HG03432 (cell line): ENCODE results near the gene NCBP2.
A peak's percentile ranks its signal among the peaks of the same experiment; 100 is the strongest.
"Not testable (repeated sequence)": the region's sequence is repeated elsewhere in the genome, so short reads cannot be mapped to it uniquely, and the experiment has no call there.

Experiments used
- ATAC-seq: cut with Tn5 transposase; IDR thresholded peaks from one replicate; pipeline ENCODE4 v1.9.1; 2021; ENCODE audit warnings: mild to moderate bottlenecking, moderate library complexity; ENCODE audit not compliant: unreplicated experiment

NCBP2 gene

GRCh38 chr3:196968233-196969133, 26.2 kb upstream of the NCBP2 start, which contains the start of gene PIGZ:
Gene PIGZ (minus strand): TSS chr3:196968833. CDS start chr3:196952031, 16,802 bp downstream.
- peak; percentile 72 for ATAC-seq

DNA sequence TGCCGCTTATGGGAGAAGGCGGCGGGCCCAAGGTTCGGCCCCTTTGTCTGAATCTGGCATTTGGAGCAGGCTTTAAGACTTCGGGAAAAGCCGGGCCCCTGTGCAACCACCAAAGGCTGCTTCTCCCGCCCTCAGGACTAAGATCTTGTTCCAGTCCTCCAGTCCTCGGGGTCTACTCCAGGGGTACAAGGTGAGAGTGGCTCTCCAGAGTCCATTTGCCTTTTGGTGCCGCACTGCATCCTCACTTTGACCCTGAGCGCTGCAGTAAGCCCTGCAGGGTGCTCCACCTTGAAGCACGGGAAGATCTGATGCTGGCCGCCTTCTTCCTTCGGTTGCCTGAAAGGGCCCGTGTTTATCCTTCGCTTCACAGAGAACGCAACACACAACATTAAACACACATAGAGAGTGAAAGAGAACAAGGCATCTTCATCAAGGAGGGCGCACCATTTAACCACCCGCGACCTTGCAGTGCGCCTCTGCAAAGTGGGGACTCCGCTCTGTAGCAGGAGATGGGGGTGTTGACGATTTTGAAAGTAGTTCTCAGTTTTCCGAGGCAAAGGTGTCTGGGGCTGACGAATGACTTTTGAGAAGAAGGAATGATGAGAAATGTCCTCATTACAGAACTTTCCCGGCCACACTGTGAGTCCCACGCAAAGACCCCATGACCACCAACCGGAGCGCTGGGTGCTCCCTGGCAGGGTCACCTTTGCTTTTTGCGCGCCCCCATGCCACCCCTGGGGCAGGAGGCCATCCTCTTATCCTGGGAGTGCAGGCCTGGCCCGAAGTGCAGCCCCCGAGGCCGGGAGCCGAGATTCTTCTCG, 25.3 kb upstream of the NCBP2 start:
- no peak for ATAC-seq

DNA sequence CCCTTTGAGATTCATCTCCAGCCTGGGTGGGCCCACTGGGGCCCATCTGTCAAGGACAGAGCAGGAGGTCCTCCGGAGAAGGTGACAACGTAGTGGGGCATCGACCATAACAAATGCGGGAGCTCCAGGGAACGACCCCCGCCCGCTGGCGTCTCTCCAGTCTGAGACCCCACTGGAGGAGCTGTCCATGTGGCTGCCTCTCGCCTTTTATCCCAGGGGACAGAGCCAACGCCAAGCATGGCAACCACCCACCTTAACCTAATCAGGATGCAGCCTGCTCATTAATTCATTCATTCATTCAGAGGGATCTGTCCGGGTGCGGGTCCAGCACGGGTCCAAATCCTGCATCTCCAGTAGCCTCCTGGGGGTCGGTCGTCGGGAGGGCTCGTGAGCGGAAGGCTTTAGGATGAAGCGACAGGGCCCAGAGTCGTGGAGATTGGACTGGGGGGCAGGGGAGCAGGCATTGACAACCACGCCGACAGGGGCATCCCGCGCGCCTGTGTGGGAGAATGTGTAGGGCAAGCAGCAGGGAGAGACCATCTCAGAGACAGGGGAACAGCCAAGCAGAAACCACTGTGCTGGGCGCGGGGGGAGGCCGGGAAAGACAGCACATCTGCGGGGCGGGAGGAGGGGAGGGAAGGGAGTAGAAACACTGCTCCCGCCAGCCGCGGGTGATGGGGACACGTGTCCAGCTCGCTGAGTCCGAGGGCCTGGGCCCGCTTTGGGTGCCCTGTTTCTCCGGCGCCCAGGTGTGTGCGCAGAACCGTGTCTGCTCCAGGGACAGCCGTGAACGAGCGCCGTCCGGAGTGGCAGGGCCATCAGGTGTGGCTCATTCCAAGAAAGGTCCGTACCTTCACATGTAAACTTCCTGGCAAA, 24.4 kb upstream of the NCBP2 start:
- ATAC-seq: no peak

DNA sequence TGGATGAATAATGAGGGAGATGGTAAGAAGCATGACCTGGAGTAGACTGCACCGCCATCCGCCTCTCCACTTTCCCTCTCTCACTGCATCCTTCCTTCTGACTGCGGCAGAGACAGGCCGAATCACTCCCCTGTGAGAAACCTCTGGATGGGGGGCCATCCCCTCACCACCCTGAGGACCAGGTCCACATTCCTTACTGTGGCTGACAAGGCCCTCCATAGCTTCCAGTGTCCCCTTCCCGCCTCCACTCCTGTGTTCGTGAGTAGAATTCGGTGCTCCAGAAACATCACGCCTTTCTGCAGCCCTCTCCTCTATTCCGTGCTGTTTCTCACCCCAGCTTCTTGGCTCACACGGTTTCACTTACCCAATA, 23.5 kb upstream of the NCBP2 start:
- no peak for ATAC-seq

- no peak for ATAC-seq
Observed at GRCh38 chr3:196965112-196965803, 22.9 kb upstream of the NCBP2 start.

- no peak for ATAC-seq
Observed at GRCh38 chr3:196963631-196963953, 21.3 kb upstream of the NCBP2 start.

DNA sequence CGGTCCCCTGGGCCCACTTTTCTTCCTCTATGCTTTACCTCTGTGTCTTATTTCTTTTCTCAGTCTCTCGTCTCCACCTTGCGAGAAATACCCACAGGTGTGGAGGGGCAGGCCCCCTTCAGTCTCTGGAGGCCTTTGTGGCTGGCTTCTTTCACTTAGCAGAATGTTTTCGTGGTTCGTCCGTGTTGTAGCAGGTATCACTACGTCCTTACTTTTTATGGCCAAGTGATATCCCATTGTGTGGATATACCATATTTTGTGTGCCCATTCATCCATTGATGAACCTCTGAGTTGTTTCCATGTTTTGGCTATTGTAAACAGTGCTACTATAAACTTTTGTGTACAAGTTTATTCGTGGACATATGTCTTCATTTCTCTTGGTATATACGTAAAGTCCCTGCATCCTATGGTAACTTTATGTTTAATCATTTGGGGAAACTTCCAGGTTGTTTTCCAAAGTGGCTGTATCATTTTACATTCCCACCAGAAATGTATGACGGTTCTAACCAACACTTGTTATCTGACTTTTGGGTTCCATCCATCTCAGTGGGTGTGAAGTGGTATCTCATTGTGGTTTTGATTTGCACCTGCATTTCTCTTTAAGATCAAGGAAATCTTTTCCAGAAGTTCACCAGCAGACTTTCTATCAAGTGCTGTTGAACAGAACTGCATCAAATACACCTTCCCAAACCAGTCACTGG, 20.8 kb upstream of the NCBP2 start:
- ATAC-seq: peak; percentile 60

DNA sequence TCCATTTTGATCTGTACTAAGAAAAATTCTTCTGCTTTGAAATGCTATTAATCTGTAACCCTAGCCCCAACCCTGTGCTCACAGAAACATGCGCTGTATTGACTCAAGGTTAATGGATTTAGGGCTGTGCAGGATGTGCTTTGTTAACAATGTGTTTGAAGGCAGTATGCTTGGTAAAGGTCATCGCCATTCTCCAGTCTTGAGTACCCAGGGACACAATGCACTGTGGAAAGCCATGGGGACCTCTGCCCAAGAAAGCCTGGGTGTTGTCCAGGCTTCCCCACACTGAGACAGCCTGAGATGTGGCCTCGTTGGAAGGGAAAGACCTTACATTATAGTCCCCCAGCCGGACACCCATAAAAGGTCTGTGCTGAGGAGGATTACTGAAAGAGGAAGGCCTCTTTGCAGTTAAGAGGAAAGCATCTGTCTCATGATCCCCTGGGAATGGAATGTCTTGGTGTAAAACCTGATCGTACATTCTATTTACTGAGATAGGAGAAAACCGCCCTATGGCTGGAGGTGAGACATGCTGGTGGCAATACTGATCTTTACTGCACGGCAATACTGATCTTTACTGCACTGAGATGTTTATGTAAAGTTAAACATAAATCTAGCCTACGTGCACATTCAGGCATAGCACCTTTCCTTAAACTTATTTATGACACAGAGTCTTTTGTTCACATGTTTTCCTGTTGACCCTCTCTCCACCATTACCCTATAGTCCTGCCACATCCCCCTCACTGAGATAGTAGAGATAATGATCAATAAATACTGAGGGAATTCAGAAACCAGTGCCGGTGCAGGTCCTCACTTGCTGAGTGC, 20.0 kb upstream of the NCBP2 start:
- ATAC-seq: no peak

- no peak for ATAC-seq
Observed at GRCh38 chr3:196954832-196955231, 12.5 kb upstream of the NCBP2 start.

DNA sequence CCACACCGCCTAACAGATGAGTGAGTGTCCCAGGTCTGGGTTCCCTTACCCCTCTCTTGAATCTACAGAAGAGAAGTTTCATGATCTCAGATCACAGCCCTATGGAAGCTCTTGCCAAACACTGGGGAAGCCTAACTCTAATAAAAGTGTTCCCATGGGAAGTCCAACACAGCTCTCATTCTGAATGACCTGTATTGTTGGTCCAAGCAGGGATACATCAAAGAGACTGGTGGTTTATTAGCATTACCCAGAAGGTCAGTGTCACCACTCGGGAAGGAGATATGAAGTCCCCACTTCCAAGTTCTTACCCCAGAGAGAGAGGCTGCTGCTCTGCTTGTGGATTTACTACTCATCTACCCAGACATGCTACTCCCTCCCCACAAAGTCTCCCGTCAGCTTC, 9.0 kb upstream of the NCBP2 start:
- ATAC-seq: no peak

DNA sequence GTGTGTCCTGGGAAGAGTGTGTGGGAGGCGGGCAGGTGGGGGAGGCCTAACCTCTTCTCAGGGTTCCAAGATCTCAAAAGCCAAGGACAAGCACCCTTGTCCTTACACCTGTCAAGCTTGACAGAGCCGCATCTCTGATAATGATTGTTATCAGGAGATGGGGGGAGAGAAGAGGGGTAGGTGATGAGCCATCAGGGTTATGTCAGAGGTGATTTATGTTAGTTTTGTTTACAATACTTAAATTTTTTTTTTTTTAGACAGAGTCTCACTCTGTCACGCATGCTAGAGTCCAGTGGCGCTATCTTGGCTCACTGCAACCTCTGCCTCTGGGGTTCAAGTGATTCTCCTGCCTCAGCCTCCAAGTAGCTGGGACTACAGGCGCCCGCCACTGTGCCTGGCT, 7.4 kb upstream of the NCBP2 start:
- no peak for ATAC-seq

- ATAC-seq: no peak
Observed at GRCh38 chr3:196949285-196949619, 6.9 kb upstream of the NCBP2 start.

GRCh38 chr3:196948442-196949284, 6.3 kb upstream of the NCBP2 start:
- ATAC-seq: no peak

- ATAC-seq: no peak
Observed at GRCh38 chr3:196947860-196948441, 5.6 kb upstream of the NCBP2 start.

- no peak for ATAC-seq
Observed at GRCh38 chr3:196947136-196947859, 5.0 kb upstream of the NCBP2 start.

- not testable (repeated sequence) for ATAC-seq
Observed at GRCh38 chr3:196944037-196944790, 1.9 kb upstream of the NCBP2 start.

DNA sequence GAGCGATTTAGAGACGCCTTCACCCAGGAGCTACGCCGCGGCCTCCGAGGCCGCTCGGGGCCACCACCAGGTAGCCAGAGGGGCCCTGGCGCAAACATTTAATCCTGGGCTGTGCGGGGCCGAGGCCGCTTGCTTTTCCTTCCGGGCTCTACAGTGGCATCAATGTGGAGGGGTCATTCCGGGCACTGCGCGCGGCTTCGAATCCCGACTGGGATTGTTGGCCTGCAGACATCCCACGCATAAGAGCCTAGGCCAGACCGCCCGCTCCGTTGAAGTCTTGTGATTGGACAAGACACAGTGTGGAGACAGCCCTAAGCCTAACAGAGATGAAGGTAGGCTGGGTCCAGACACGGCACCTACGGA, 568 bp upstream of the NCBP2 start:
- peak; percentile 18 for ATAC-seq
